ENCODE measurements around the gene VPS13D. TPM values are rescaled to one million over a fixed set of nuclear protein-coding genes. Genes with fewer than 3 reads are reported as not detected.
A peak's percentile ranks its signal among the peaks of the same experiment; 100 is the strongest.

VPS13D gene
- total RNA-seq, 1 experiment from 2014 or later, result 36.5 TPM

DNA sequence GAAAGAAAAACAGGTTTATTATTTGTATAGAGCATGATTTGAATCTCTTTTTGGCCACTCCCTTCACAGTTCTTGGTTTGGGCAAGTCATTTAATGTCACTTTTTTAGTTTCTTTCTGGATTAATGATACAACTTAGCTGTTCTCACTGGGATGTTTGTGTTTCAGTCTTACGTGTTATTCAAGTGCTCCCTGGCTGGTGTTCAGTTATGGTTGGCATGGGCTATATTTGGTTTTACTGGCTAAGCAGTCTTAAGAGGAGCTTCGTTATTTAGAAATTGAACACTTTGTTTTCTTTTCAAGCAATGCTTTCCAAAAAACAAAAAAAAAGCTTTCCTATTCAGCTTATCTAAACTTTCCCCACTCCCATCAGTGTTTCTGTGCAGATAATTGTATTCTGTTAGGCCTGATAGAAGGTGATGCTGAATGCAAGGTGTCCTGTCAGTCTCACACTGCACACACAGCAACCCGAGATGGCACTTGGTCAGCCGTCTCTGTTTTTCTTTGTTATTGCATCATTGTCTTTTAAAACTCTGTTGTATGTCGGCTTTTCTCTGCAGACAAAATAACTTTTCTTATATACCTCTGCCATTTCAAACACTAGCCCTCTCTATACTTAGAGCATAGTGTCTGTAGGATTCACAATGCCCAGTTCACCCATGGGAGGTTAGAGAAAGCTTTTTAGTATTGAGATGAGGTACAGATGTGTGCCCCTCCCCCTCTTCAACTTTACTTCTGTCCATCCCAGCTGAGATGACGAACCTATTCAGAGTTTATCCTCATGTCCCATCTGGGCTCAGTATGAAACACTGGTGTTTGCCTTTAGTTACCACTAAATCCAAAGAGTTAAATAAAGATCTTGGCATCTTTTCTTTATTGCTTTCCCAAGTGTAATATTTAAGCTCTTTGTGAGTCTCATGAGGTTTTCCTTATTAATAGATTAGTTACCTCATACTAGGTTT, 80.2 kb downstream of the VPS13D start:
- no TSS peak for BruUV-seq (replicated peaks)
- intact Hi-C loops (cut with micrococcal nuclease), result no loop called here
- Mint-ChIP-seq H3K4me3 (ENCODE audit: unreplicated experiment) (no peak overlapping the region), H3K27ac (ENCODE audit: low read depth, unreplicated experiment) (no peak overlapping the region), H3K9me3 (ENCODE audit: unreplicated experiment) (no peaks in the 10 kb centered on the region), H3K4me1 (ENCODE audit: insufficient read depth, unreplicated experiment) (no peaks in the 10 kb centered on the region), H3K27me3 (ENCODE audit: insufficient read depth, unreplicated experiment) (no peaks in the 10 kb centered on the region), H3K36me3 (ENCODE audit: insufficient read depth, unreplicated experiment) (peaks cover 91% of the 10 kb centered on the region)
- TF ChIP-seq CTCF (IDR thresholded peaks at IDR 0.05; ENCODE audit: unreplicated experiment), result no peak
- POLR2A ChIA-PET, result no interaction called here
- no peak for DNase-seq (ENCODE audit: unreplicated experiment)
- CTCF ChIA-PET, result interaction anchor here (1.6 kb wide), 1 partner anchor 349 kb away, joined by 7 read pairs; no protein-coding TSS in a partner anchor

DNA sequence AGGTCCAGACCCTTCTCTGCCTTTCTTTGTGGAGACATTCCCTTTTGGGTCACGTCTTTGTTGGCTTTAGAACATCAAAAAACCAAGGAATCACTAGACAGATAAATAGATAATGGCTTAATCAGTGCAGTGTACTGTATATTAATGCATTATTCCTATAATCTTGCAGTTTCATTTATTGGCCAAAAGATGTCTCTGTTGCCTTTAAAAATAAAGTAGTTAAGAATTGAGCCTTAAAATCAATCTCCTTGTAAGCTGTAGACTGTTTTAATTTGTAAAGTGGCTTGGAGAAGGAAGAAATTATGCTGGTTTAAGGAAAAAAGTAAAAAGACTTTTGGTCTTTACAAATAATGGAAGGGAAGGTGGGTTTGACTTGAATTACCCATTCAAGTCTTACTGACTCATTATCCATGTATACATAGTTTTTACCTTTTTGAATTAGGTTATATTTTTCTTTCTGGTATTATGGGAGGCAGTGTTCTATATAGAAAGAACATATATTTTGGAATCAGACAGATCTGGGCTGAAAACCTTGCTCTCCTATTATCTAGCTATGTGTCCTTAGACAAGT, 84.6 kb downstream of the VPS13D start:
- CTCF ChIA-PET, result interaction anchor here (0.9 to 2.9 kb wide), 2 partner anchors 308 to 344 kb away, joined by 3 to 12 read pairs; no protein-coding TSS in a partner anchor
- no peaks in the 10 kb centered on the region for H3K4me1 Mint-ChIP-seq (ENCODE audit: insufficient read depth, unreplicated experiment)
- no peaks in the 10 kb centered on the region for H3K27me3 Mint-ChIP-seq (ENCODE audit: insufficient read depth, unreplicated experiment)
- intact Hi-C loops (cut with micrococcal nuclease), result loop anchor here (1.0 kb wide), 2 partner anchors 305 to 345 kb away; no protein-coding TSS in a partner anchor
- no peaks in the 10 kb centered on the region for H3K9me3 Mint-ChIP-seq (ENCODE audit: unreplicated experiment)
- POLR2A ChIA-PET, result interaction anchor here (1.2 kb wide), 1 partner anchor 305 kb away, joined by 4 read pairs; no protein-coding TSS in a partner anchor
- no peak overlapping the region for H3K27ac Mint-ChIP-seq (ENCODE audit: low read depth, unreplicated experiment)
- peaks cover 77% of the 10 kb centered on the region for H3K36me3 Mint-ChIP-seq (ENCODE audit: insufficient read depth, unreplicated experiment)
- peak; percentile 8 for DNase-seq (ENCODE audit: unreplicated experiment)
- no TSS peak for BruUV-seq (replicated peaks)
- H3K4me3 Mint-ChIP-seq (ENCODE audit: unreplicated experiment), result no peak overlapping the region
- peak; percentile 34 for TF ChIP-seq CTCF (IDR thresholded peaks at IDR 0.05; ENCODE audit: unreplicated experiment)

DNA sequence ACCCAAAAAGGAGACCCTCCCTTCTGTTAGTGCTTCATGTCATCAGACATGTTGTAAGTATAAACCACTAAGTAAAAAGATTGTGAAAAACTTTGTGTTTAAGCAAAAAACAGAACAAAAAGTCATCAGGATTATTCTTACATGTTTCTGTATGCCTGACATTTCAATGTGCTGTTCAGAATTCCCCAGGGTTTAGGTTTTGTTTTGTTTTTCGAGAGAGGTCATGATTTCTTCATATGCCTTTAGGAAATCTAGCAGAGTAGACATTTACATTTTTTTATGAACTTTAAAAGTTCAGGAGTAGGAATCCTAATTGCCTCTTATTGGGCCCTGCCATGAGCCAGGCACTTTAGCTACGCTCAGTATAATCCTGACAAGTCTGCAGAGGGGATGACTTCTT, 85.3 kb downstream of the VPS13D start:
- Mint-ChIP-seq H3K27me3 (ENCODE audit: insufficient read depth, unreplicated experiment) (no peaks in the 10 kb centered on the region), H3K27ac (ENCODE audit: low read depth, unreplicated experiment) (no peak overlapping the region), H3K36me3 (ENCODE audit: insufficient read depth, unreplicated experiment) (peaks cover 75% of the 10 kb centered on the region), H3K4me1 (ENCODE audit: insufficient read depth, unreplicated experiment) (no peaks in the 10 kb centered on the region), H3K4me3 (ENCODE audit: unreplicated experiment) (no peak overlapping the region), H3K9me3 (ENCODE audit: unreplicated experiment) (no peaks in the 10 kb centered on the region)
- DNase-seq (ENCODE audit: unreplicated experiment), result no peak
- POLR2A ChIA-PET, result no interaction called here
- CTCF ChIA-PET, result interaction anchor here (0.7 to 2.9 kb wide), 4 partner anchors 81 to 1989 kb away, joined by 3 to 12 read pairs (median 3); no protein-coding TSS in a partner anchor
- BruUV-seq (replicated peaks), result no TSS peak
- TF ChIP-seq CTCF (IDR thresholded peaks at IDR 0.05; ENCODE audit: unreplicated experiment), result no peak
- intact Hi-C loops (cut with micrococcal nuclease), result no loop called here

- TF ChIP-seq CTCF (IDR thresholded peaks at IDR 0.05; ENCODE audit: unreplicated experiment), result no peak
- no TSS peak for BruUV-seq (replicated peaks)
- Mint-ChIP-seq H3K27ac (ENCODE audit: low read depth, unreplicated experiment) (no peak overlapping the region), H3K9me3 (ENCODE audit: unreplicated experiment) (no peaks in the 10 kb centered on the region), H3K27me3 (ENCODE audit: insufficient read depth, unreplicated experiment) (no peaks in the 10 kb centered on the region), H3K36me3 (ENCODE audit: insufficient read depth, unreplicated experiment) (peaks cover 80% of the 10 kb centered on the region), H3K4me1 (ENCODE audit: insufficient read depth, unreplicated experiment) (no peaks in the 10 kb centered on the region), H3K4me3 (ENCODE audit: unreplicated experiment) (no peak overlapping the region)
- POLR2A ChIA-PET, result no interaction called here
- CTCF ChIA-PET, result no interaction called here
- intact Hi-C loops (cut with micrococcal nuclease), result no loop called here
- no peak for DNase-seq (ENCODE audit: unreplicated experiment)
These were observed 86.5 kb downstream of the VPS13D start for GRCh38 chr1:12316331-12316730.

Measured in MCF 10A (cell line).